Measurements from ENCODE around the gene PPP1R10.

Gene PPP1R10

DNA sequence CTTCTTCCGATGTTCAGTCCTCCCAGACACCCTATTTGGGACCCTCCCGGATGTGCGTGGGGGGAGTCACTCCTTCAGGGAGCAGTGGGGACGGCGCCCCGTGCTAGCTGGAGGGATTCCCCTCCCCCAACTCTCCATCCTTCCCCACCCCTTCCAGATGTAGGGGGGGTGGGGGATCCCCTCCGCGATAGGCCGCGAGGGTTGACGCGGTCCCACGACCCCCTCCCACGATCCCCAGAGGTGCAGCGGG, 61.3 kb downstream of the PPP1R10 start:
- no peak for FAIRE-seq

- FAIRE-seq, result no peak
These were observed 61.9 kb downstream of the PPP1R10 start for GRCh38 chr6:30554962-30555815.

DNA sequence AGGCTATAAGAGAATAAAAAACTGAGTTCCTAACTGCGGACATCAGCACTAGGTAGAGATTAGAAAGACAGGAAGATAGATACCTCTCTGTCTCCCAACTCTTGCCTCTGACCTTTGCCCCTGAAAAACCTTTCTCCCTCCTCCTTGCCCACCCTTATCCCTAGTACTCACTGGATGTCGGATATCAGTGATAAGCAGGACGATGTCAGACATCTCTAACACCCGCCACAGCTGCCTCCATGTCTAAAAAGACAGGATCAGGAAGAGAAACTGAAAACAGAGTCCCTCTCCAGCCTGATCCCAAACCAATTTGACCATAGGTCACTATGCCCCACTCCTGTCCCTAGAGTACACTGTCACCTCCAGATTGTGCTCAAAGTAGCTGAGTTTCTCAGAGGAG, 62.6 kb downstream of the PPP1R10 start:
- FAIRE-seq, result no peak

All from endometrium (tissue), 2 donors.